Thymus (tissue), 11 donors: ENCODE results near the gene PAGR1. TPM values are rescaled to one million over a fixed set of nuclear protein-coding genes. Genes with fewer than 3 reads are reported as not detected.

ENCODE experiments used
- DNase-seq, 9 donors: peaks; one replicate each; pipeline ENCODE4 v3.0.0-alpha.2; 2013; ENCODE audit warnings: low spot score in 9 of 9, low read depth in 6 of 9, missing footprints in 1 of 9
- H3K27ac ChIP-seq, 2 donors: one replicate each; pipeline ENCODE4 v1.5.1; 2013; ENCODE audit warnings: control low read depth in 1 of 2, low read depth in 1 of 2, low read length in 1 of 2, mild to moderate bottlenecking in 1 of 2, moderate library complexity in 1 of 2
- H3K27me3 ChIP-seq, 2 donors: one replicate each; pipeline ENCODE4 v1.5.1; 2013; ENCODE audit warnings: low read length in 1 of 2; ENCODE audit not compliant: control insufficient read depth in 2 of 2, insufficient read depth in 1 of 2
- H3K36me3 ChIP-seq, 2 donors: one replicate each; pipeline ENCODE4 v1.5.1; 2013; ENCODE audit warnings: low read length in 1 of 2, mild to moderate bottlenecking in 1 of 2, moderate library complexity in 1 of 2; ENCODE audit not compliant: control insufficient read depth in 2 of 2, insufficient read depth in 2 of 2
- H3K4me1 ChIP-seq, 2 donors: one replicate each; pipeline ENCODE4 v1.5.1; 2013; ENCODE audit warnings: low read length in 2 of 2; ENCODE audit not compliant: control insufficient read depth in 2 of 2, insufficient read depth in 2 of 2
- H3K4me3 ChIP-seq, 2 donors: one replicate each; pipeline ENCODE4 v1.5.1; 2013; ENCODE audit warnings: low read length in 2 of 2, control low read depth in 1 of 2, mild to moderate bottlenecking in 1 of 2
- H3K9me3 ChIP-seq, 2 donors: one replicate each; pipeline ENCODE4 v1.5.1; 2013; ENCODE audit warnings: low read length in 1 of 2, mild to moderate bottlenecking in 1 of 2; ENCODE audit not compliant: control insufficient read depth in 2 of 2, insufficient read depth in 1 of 2
- WGBS: extraction: QIAGEN DNeasy Blood & Tissue Kit; methylation state at CpG from one replicate; pipeline ENCODE4 v1.1.7; 2013; 5-methylcytosine and 5-hydroxymethylcytosine counted together
- polyA plus RNA-seq: library from polyadenylated mRNA; stranded (reverse); fragments of 200-250 nt; gene quantifications from one replicate; pipeline ENCODE4 v1.2.3, GENCODE V29; 2013
- total RNA-seq: library from RNA; stranded (reverse); fragments of 120-200 nt; gene quantifications from one replicate; pipeline ENCODE4 v1.2.4, GENCODE V29; 2013
- donor health status: healthy.

Gene PAGR1
- total and polyA plus RNA-seq, 2 donors = 36.0 to 44.4 TPM

DNA sequence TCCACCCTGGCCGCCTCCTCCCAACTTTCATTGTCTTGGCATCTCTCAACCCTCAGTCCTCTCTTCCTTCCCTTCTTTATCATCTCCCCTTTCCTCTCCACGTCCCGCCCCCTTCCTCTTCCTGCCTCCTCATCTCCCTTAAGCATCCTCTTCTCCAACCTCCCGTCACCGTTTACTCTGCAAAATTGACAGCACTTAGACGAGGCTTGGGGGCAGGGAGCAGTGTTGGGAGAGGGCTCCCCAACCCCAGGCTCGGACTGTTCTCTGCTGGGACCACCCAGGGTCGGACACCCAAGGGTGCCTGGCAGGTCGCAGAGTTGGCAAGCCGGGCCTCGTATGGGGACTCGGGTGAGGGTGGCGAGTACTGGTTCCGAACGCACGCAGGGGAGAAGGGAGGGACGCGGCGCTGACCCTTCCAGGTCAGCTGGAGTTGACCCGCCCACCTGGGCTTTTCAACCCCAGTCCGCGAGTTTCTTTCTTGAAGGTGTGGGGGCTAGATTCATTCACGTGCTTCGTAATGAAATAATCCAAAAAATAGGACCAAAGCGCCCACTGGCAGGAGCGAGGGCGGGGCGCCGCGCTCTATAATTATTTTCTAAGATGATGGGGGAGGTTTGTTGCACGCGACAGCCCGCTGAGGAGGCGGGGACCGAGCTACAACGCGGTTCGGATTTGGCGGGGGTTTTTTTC is 775 bp upstream of the PAGR1 start:
- Histone ChIP-seq H3K27me3 (peaks cover 8 to 45% of the 10 kb centered on the region in 2 donors), H3K4me3 (peak overlapping the region; percentile 72 to 80), H3K27ac (peak overlapping the region; percentile 39 to 96), H3K9me3 (peaks cover 0 to 11% of the 10 kb centered on the region in 2 donors), H3K36me3 (peaks cover 16 to 31% of the 10 kb centered on the region in 2 donors), H3K4me1 (peaks cover 44 to 88% of the 10 kb centered on the region in 2 donors)
- WGBS = 10% methylated on average over 39 of the region's 39 CpGs
- DNase-seq = no peak

- under 1% methylated on average over 37 of the region's 37 CpGs for WGBS
- Histone ChIP-seq H3K27me3 (peaks cover 8 to 29% of the 10 kb centered on the region in 2 donors), H3K4me1 (peaks cover 45 to 88% of the 10 kb centered on the region in 2 donors), H3K9me3 (peaks cover 0 to 11% of the 10 kb centered on the region in 2 donors), H3K4me3 (peak overlapping the region; percentile 72 to 80), H3K27ac (peak overlapping the region; percentile 90 to 96), H3K36me3 (peaks cover 17 to 31% of the 10 kb centered on the region in 2 donors)
- peak in 3 of 9 donors; percentile 51 to 76 (median 53) for DNase-seq
Observed at GRCh38 chr16:29816694-29817441, 916 bp downstream of the PAGR1 start.

- peaks cover 0 to 7% of the 10 kb centered on the region in 2 donors for H3K9me3 ChIP-seq
- H3K36me3 ChIP-seq = peaks cover 21 to 35% of the 10 kb centered on the region in 2 donors
- peaks cover 38 to 85% of the 10 kb centered on the region in 2 donors for H3K4me1 ChIP-seq
- H3K27ac ChIP-seq = no peak overlapping the region
- peaks cover 0 to 17% of the 10 kb centered on the region in 2 donors for H3K27me3 ChIP-seq
- no peak overlapping the region for H3K4me3 ChIP-seq
- WGBS = 99% methylated on average over 4 of the region's 4 CpGs
- no peak for DNase-seq
Observed at GRCh38 chr16:29818082-29818481, 2.1 kb downstream of the PAGR1 start.

DNA sequence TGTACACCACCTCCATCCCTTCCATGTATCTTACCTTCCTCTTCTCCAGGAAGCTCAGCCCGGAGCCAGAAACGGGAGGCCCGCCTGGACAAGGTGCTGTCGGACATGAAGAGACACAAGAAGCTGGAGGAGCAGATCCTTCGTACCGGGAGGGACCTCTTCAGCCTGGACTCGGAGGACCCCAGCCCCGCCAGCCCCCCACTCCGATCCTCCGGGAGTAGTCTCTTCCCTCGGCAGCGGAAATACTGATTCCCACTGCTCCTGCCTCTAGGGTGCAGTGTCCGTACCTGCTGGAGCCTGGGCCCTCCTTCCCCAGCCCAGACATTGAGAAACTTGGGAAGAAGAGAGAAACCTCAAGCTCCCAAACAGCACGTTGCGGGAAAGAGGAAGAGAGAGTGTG is 3.6 kb downstream of the PAGR1 start:
- H3K27ac ChIP-seq = peak overlapping the region; percentile 53 to 73
- no peak for DNase-seq
- 93% methylated on average over 15 of the region's 15 CpGs for WGBS

DNA sequence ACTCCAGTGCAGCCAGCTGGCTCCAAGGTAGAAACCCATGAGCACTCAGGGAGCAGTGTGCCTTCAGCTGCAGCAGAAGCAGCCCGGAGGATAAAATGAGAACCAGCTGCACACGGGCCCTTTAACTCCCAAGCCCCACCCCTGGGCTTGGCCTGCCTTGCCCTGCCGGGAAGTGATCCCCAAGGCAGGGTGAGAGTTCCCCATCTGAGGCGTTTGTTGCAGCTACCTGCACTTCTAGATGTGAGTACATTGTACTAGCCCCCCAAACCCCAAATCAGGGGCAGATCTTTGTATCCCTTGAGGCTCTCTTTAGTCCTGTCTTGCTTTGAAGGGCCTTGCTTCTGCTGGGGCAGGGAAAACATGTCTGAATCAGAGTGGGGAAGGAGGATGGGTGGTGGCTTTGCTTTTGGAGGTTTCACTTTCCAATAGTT is 4.3 kb downstream of the PAGR1 start, which contains the start of gene MVP:
Gene MVP (plus strand): TSS at position 192 of the 431 bp plus-strand sequence. CDS start 10,088 bp downstream, outside the sequence.
- Histone ChIP-seq H3K4me1 (peaks cover 44 to 75% of the 10 kb centered on the region in 2 donors), H3K27ac (peak within 1 kb of the TSS; percentile 73 to 84), H3K4me3 (peak within 1 kb of the TSS; percentile 54 to 73), H3K27me3 (no peaks in the 10 kb centered on the region), H3K9me3 (peaks cover 0 to 6% of the 10 kb centered on the region in 2 donors), H3K36me3 (peaks cover 21 to 35% of the 10 kb centered on the region in 2 donors)
- 0% methylated on average over 4 of the region's 4 CpGs for WGBS
- peak in 3 of 9 donors; percentile 64 to 81 (median 66) for DNase-seq

More for the DNA sequence above, 3.6 kb downstream of the PAGR1 start:
- Histone ChIP-seq H3K27me3 (peaks cover 0 to 3% of the 10 kb centered on the region in 2 donors), H3K4me3 (no peak overlapping the region), H3K4me1 (peaks cover 39 to 75% of the 10 kb centered on the region in 2 donors), H3K36me3 (peaks cover 21 to 35% of the 10 kb centered on the region in 2 donors), H3K9me3 (peaks cover 0 to 6% of the 10 kb centered on the region in 2 donors)

GRCh38 chr16:29820730-29821642 is 5.0 kb downstream of the PAGR1 start:
- DNase-seq = no peak
- H3K27ac ChIP-seq = peak overlapping the region; percentile 73 to 84
- H3K27me3 ChIP-seq = no peaks in the 10 kb centered on the region
- H3K9me3 ChIP-seq = peaks cover 0 to 6% of the 10 kb centered on the region in 2 donors
- peak overlapping the region; percentile 54 to 73 for H3K4me3 ChIP-seq
- H3K36me3 ChIP-seq = peaks cover 21 to 35% of the 10 kb centered on the region in 2 donors
- WGBS = 69% methylated on average over 11 of the region's 11 CpGs
- peaks cover 49 to 77% of the 10 kb centered on the region in 2 donors for H3K4me1 ChIP-seq

DNA sequence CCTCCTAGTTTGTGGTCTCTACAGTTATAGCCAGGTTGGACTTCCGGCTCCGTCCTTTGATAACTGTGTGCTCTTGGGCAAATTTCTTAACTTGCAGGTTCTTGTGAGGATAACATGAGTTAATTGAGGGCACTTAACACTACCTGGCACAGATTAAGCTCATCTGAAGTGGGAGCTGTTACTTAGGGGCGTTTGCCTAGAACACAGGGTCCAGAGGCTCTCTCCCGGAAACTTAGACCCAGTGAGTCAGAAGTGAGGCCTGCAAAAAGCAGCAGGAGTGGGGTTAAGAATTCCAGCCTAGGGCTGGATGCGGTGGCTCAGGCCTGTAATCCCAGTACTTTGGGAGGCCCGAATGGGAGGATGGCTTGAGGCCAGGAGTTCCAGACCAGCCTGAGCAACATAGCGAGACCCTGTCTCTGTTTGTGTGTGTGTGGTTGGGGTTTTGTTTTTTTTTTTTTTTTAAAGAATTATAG is 5.7 kb downstream of the PAGR1 start:
- 89% methylated on average over 7 of the region's 7 CpGs for WGBS
- peaks cover 54 to 84% of the 10 kb centered on the region in 2 donors for H3K4me1 ChIP-seq
- DNase-seq = no peak

DNA sequence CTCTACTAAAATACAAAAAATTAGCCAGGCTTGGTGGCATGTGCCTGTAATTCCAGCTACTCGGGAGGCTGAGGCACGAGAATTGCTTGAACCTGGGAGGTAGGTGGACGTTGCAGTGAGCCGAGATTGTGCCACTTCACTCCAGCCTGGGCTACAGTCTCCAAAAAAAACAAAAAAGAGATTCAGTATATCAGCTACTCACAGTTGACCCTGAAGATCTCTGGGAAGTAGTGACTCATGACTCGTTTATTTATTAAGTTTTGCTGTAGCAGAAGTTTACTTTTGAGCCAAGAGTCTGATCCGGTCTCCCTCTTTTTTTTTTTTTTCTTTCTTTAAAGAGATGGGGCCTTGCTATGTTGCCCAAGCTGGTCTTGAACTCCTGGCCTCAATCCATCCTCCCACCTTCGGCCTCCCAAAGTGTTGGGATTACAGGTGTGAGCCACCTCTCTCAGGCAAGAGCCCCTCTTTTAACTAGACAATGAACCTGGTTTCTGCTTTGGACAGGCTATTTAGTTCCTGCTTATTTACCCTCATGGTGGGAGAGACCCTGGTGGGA is 8.7 kb downstream of the PAGR1 start:
- Histone ChIP-seq H3K27me3 (no peaks in the 10 kb centered on the region), H3K9me3 (no peaks in the 10 kb centered on the region), H3K4me3 (no peak overlapping the region), H3K4me1 (peaks cover 47 to 80% of the 10 kb centered on the region in 2 donors), H3K27ac (peak overlapping the region; percentile 25 to 58), H3K36me3 (peaks cover 10 to 16% of the 10 kb centered on the region in 2 donors)
- WGBS = 93% methylated on average over 7 of the region's 7 CpGs
- DNase-seq = no peak

More for the DNA sequence above, 5.7 kb downstream of the PAGR1 start:
- peak overlapping the region; percentile 54 to 73 for H3K4me3 ChIP-seq
- H3K36me3 ChIP-seq = peaks cover 21 to 35% of the 10 kb centered on the region in 2 donors
- no peaks in the 10 kb centered on the region for H3K27me3 ChIP-seq
- no peaks in the 10 kb centered on the region for H3K9me3 ChIP-seq
- H3K27ac ChIP-seq = peak overlapping the region; percentile 73 to 84
